ENCODE results near the gene LIG1.

LIG1 gene

DNA sequence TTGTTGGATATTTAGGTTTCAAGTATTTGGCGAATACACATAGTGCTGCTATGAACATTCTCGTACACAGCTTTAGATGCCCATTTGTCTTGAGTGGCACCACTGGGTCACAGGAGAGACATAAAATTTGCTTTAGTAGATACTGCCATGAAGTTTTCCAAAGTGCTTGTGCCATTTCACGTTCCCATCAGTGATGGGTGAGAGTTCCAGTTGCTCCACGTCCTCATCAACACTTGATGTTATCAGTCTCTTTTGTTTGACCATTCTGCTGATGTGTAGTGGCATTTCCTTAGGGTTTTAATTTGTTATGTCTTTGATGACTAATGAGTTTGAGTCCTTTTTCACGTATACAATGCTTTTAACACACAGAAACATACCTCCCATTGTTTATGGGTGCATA, 11.4 kb upstream of the LIG1 start:
- DNase-seq (ENCODE audit: low read depth), result no peak

DNA sequence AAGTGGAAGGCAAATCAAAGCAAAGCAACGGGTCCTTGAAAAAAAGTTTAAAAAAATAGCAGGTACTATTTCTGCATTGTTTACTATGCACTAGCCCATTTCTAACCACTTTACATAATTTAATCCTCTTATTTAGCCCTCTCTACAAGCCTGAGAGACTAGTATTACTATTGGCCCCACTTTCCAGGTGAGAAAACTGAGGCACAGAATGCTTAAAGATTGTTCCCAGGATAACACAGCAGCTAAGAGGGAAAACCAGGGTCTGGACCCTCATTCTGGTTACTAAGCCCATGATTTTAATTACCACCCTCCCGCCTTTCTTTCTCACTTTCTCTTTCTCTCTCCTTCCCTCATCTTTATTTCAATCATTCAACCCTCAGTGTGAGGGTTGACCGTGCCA, 6.1 kb upstream of the LIG1 start:
- DNase-seq (ENCODE audit: low read depth), result no peak

DNA sequence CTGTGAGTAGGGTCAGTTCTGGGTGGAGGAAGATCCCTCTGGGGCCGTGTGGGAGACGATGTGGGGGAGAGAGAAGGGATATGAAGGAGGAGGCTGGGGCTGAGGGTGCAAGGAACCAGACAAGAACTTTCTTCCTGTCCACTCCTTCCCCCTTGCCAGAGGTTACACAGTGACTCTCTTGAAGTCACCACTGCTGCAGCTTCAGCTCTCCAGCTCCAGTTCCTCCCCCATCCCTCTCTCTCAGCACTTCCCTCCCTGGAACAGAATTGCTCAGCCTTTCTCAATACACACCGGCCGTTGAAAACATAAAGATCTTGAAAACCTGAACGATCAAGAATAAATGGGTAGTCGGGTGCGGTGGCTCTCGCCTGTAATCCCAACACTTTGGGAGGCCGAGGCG, 5.4 kb upstream of the LIG1 start:
- DNase-seq (ENCODE audit: low read depth), result no peak

GRCh38 chr19:48174445-48175030, 4.4 kb upstream of the LIG1 start:
- no peak for DNase-seq (ENCODE audit: low read depth)

- DNase-seq (ENCODE audit: low read depth), result no peak
These were observed 1.6 kb upstream of the LIG1 start for GRCh38 chr19:48171710-48172109.

- no peak for DNase-seq (ENCODE audit: low read depth)
These were observed 738 bp upstream of the LIG1 start for GRCh38 chr19:48170817-48171347.

GRCh38 chr19:48169578-48169938, 586 bp downstream of the LIG1 start:
- DNase-seq (ENCODE audit: low read depth), result peak; percentile 97

DNA sequence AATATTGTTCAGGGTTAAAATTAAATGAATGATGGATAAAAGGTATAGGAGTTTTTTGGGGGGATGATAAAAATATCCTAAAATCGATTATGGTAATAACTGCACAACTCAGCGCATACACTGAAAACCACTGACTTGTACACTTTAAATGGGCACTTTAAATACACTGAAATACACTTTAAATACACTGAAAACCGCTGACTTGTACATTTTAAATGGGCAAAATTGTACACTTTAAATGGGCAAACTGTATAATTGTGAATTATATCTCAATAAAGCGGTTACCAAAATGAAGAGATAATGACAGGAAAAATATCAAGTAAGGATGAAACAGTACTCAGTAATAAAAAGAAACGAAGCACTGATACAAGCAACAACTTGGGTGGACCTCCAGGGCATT, 1.5 kb downstream of the LIG1 start:
- no peak for DNase-seq (ENCODE audit: low read depth)

DNA sequence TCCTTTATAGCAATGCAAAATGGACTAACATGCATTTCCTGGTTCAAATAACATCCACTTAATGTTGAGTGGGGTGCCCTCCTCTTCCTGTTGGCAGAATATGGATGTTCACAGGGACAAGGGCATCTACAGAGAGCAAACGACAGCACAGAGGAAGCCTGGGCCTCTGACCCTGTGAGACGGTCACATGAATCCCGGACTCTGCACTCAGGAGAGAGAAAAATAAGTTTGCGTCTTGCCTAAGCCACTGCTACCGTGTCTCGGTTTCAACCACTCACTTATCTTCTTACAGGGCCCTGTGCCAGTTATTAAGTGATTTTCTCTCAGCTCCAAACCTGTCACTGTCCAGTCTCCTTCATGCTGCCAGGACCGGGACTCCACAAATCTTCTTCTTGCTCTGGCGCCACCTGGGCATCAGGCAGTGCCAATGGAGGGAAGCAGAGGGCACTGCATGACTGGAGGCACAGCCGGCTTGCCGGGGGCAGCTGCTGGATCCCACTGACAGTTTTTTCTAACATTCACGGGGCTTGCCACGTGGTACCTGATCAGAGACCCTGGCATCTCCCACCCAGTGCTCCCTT, 11.8 kb downstream of the LIG1 start:
- DNase-seq (ENCODE audit: low read depth), result no peak

DNA sequence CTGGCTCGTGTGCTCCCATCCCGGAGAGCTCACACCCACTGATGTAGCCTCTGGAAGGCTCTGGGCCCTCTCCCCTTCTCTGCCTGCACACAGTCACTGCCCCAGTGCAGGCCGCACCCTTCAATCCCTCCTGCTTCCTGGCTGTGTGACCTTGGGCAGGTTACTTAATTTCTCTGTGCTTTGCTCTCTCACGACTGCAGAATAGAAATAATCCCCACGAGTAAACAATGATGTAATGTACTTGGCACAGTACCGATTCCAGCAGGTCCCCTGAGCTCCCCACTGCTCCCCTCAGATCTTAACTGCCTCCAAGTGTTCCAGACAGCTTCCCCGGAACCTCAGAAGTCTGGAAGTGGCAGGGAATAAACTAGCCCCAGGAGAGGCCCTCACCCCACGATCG, 16.1 kb downstream of the LIG1 start:
- no peak for DNase-seq (ENCODE audit: low read depth)

GRCh38 chr19:48152551-48152950, 17.6 kb downstream of the LIG1 start:
- peak; percentile 60 for DNase-seq (ENCODE audit: low read depth)

DNA sequence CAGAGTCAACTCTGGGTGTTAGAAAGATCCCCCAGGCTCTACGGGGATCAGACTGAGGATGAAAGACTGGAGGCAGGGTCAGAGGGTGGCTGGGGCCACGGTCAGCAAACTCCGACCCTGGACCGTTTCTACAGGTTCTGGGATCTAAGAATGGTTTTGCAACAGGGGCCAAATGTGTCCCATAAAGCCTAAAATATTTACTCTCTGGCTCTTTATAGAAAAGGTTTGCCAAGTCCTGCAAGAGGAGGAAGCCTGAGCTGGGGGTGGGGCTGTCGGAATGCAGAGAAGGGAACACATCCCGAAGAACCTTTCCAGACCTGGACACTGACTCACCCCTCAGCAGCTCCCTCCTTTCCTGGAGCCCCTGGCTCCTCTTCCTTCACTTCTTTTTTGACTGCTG, 20.7 kb downstream of the LIG1 start:
- DNase-seq (ENCODE audit: low read depth), result no peak

DNA sequence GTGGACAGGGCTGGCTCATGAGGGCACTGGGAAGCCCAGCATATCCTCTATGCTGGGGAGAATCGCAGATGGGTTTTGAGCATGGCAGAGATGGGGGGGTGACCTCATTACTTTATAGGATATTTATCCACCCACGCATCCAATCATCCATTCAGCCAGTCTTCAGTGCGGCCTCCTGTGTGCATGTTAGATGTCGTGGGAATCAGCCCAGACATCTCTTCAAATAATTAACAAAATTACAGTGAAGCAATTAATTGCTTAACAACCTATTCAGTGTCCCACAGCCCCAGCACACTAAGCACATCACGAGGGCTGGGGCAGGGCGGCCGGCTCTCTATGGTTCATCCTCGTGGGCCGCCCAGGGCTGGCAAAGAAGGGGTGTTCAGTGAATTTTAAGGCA, 21.6 kb downstream of the LIG1 start:
- DNase-seq (ENCODE audit: low read depth), result no peak

GRCh38 chr19:48147597-48148175, 22.5 kb downstream of the LIG1 start:
- DNase-seq (ENCODE audit: low read depth), result no peak

DNA sequence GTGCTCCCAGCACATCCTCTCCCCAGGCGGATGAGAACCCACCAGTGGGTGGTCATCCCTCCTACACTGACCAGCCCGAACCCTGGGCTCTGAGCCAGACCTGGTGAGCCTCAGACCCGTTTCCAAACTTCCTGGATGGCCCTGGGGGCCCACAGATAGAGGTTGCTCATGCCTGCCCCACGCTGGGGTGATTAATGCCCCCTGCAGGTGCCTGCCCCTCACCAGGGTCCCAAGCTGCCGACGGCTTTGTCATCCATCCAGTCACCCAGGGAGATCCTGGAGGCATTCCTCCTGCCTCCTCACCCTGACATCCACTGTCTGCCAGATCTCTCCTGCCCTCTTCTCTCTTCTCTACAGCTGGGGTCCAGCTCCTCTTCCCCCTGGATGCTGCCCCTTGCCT, 31.1 kb downstream of the LIG1 start:
- DNase-seq (ENCODE audit: low read depth), result no peak

GRCh38 chr19:48137411-48137810, 32.7 kb downstream of the LIG1 start:
- DNase-seq (ENCODE audit: low read depth), result no peak

DNA sequence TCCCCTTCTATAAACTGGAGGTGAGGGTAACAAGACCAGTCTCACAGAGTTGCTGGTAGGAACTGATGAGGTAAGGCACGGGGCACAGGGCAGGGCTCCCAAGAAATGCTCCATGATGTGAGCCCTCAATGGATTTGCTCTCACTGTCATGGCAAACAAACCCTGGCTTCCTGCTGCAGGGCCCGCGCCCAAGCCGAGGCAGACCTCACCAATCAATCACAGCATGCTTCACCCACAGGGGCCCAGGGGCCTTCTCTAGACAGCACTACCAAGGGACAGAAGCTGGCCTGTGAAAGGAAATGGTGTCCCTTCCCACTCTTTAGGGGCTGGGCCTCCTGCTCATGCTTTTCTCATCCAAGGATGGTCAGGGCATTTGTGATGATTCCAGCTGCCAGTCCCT, 33.6 kb downstream of the LIG1 start:
- no peak for DNase-seq (ENCODE audit: low read depth)

- no peak for DNase-seq (ENCODE audit: low read depth)
These were observed 34.7 kb downstream of the LIG1 start for GRCh38 chr19:48135411-48135810.

GRCh38 chr19:48133094-48133493, 37.0 kb downstream of the LIG1 start:
- no peak for DNase-seq (ENCODE audit: low read depth)

- DNase-seq (ENCODE audit: low read depth), result no peak
These were observed 42.6 kb downstream of the LIG1 start for GRCh38 chr19:48127561-48127960.

DNA sequence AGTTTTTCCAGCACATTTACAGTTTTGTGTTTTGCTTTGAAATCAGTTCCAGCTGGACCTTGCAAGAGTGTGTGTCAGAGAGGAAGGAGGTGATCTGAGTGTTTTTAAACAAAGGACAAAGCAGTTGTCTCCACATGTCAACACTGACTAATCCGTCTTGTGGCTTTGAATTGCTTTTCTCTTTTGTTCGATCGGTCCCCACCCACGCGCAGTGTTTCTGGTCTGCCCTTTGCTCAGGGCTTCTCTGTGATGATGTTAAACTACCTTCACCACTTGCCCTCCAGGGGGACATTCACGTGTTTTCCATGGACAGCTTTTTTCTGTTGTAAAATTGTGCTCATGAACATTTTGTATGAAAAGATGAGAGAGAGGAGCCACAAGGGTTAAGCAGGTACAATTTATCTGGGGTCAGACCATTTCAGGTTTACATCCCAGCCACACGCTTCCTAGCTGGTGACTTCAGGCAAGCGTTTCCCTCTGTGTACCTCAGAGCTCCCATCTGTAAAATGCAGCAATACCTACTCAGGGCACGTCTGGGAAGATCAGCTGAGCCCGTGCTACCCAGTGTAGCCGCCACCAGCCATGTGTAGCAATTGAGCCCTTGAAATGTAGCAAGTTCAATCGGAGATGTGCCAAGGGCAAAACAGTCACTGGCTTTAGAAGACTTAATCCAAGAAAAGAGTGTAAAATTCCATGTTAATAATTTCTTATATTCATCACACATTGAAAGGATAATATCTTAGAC, 46.1 kb downstream of the LIG1 start:
- no peak for DNase-seq (ENCODE audit: low read depth)

DNA sequence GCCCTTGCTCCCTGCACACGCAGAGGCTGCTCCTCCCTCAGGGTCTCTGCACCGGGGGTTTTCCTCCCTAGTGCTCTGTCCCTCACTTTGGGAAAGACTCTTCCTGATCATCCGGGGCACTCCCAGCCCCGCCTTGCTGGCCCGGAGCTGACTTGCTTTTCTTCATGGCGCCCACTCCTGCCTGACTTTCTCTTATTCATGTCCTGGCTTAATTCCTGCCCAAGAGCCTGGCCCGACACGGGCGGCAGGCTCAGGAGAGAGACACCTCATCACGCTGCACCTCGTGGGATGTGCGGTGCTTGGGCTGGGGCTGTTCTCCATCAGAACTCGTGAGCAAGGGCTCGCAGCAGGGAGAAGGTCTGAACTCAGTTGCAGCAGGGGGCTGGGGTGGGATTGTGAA, 47.7 kb downstream of the LIG1 start:
- no peak for DNase-seq (ENCODE audit: low read depth)

DNA sequence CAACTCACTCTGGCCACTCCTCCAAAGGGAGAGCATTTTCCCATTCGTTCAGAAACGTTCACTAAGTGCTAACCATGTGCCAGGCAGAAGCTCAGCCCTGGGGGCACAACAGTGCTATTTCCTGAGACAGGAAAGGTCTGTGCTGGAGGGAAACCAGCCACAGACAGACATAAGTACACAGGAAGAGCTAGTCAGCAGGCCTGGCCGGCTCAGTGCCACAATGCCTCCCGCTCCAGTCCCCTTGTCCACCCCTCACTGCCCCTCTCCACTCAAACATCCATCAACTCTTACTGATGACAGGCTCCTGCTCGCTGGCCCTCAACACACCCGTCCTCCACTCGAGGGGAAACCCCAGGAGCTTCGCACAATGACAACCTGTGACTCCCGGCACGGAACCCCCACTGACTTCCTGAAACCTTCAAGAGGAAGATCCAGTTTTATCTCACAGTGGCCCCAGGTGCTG, 48.2 kb downstream of the LIG1 start:
- DNase-seq (ENCODE audit: low read depth), result no peak
